22Rv1 (cell line): Measurements from ENCODE around the gene LSAMP.

ENCODE experiments used
- ZFX ChIP-seq: fragments of 450-650 bp; IDR thresholded peaks from 2 replicates; pipeline ENCODE4 v1.6.1; 2017; ENCODE audit warnings: antibody characterized with exemption, borderline replicate concordance
- TF ChIP-seq, protein P1 (sequence below): fragments of 450-650 bp; IDR thresholded peaks from 2 replicates; pipeline ENCODE4 v1.5.1; 2017; ENCODE audit warnings: mild to moderate bottlenecking

DNA sequence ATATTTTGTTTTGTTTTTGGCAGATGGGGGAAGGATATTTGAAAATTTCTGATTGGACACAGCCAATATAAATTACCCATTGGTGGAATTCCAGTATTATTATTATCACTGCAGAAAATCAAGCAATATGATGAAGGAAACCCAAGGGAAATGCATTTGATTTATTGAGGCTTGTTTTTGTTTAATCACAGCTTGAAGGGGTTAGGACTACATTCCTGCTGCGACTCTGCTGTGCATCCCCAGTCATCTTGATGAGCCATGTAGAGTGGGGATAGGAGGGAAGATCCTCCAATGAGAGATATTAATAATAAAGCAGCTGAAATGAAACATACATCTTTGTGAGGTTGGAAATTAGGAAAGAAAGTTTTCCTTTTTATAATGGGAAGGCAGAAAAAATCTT is 613.4 kb downstream of the LSAMP start:
- TF ChIP-seq, protein P1, sequence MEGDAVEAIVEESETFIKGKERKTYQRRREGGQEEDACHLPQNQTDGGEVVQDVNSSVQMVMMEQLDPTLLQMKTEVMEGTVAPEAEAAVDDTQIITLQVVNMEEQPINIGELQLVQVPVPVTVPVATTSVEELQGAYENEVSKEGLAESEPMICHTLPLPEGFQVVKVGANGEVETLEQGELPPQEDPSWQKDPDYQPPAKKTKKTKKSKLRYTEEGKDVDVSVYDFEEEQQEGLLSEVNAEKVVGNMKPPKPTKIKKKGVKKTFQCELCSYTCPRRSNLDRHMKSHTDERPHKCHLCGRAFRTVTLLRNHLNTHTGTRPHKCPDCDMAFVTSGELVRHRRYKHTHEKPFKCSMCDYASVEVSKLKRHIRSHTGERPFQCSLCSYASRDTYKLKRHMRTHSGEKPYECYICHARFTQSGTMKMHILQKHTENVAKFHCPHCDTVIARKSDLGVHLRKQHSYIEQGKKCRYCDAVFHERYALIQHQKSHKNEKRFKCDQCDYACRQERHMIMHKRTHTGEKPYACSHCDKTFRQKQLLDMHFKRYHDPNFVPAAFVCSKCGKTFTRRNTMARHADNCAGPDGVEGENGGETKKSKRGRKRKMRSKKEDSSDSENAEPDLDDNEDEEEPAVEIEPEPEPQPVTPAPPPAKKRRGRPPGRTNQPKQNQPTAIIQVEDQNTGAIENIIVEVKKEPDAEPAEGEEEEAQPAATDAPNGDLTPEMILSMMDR, result no peak
- TF ChIP-seq ZFX, result no peak
